GM23338 (cell line): ENCODE data around the gene RASA3.
"Not testable (repeated sequence)": the region's sequence is repeated elsewhere in the genome, so short reads cannot be mapped to it uniquely, and the experiment has no call there.

Source experiments
- CREB1 ChIP-seq: fragments of 250-450 bp; sonication (Bioruptor Pico); IDR thresholded peaks from 2 replicates; pipeline ENCODE4 v1.5.0; 2020; ENCODE audit warnings: low read depth, mild to moderate bottlenecking, moderate library complexity
- EZH2 ChIP-seq: fragments of 200-600 bp; sonication (generic); IDR thresholded peaks from one replicate; pipeline ENCODE4 v1.8.0; 2017; ENCODE audit warnings: antibody characterized with exemption, mild to moderate bottlenecking, low read depth; ENCODE audit not compliant: unreplicated experiment
- EZH2phosphoT487 ChIP-seq: fragments of 200-600 bp; sonication (generic); IDR thresholded peaks from one replicate; pipeline ENCODE4 v1.8.1; 2018; ENCODE audit warnings: antibody characterized with exemption; ENCODE audit not compliant: unreplicated experiment
- JUNB ChIP-seq: IDR thresholded peaks from one replicate; pipeline ENCODE4 v1.6.1; 2016; ENCODE audit warnings: antibody characterized with exemption; ENCODE audit not compliant: unreplicated experiment
- NANOG ChIP-seq: IDR thresholded peaks from 2 replicates; pipeline ENCODE4 v1.6.1; 2016; ENCODE audit warnings: antibody characterized with exemption, borderline replicate concordance
- POLR2AphosphoS5 ChIP-seq: IDR thresholded peaks from 2 replicates; pipeline ENCODE4 v1.6.1; 2016; ENCODE audit warnings: antibody characterized with exemption, low read depth
- TF ChIP-seq, protein P1 (sequence below), 2 experiments: fragments of 200-600 bp in 1 of 2; sonication (generic) in 1 of 2; conservative IDR thresholded peaks; 2 replicates each; pipeline versions ENCODE4 v1.5.1 to v1.6.1; 2016 to 2017; ENCODE audit warnings: antibody characterized with exemption in 2 of 2, low read depth in 2 of 2, mild to moderate bottlenecking in 2 of 2, moderate library complexity in 1 of 2
- TF ChIP-seq, protein P2 (sequence below): IDR thresholded peaks from 2 replicates; pipeline ENCODE4 v1.6.1; 2016; ENCODE audit warnings: antibody characterized with exemption
- TF ChIP-seq, protein P3 (sequence below): IDR thresholded peaks from one replicate; pipeline ENCODE4 v1.6.1; 2018; ENCODE audit warnings: antibody characterized with exemption; ENCODE audit not compliant: unreplicated experiment

DNA sequence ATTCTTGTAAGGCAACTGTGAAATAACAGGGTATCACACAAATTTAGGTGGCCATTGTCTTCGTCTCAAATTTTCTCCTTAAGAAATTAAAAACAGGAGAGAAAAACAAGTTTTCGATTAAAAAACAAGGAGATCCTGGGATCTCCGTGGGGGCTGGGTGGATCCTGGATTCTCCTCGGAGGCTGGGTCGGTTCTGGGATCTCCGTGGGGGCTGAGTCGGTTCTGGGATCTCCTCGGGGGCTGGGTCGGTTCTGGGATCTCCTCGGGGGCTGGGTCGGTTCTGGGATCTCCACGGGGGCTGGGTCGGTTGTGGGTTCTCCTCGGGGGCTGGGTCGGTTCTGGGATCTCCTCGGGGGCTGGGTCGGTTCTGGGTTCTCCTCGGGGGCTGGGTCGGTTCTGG, 16.5 kb upstream of the RASA3 start:
- TF ChIP-seq POLR2AphosphoS5, EZH2, JUNB, EZH2phosphoT487, CREB1, NANOG: not testable (repeated sequence)
- TF ChIP-seq, protein P1, sequence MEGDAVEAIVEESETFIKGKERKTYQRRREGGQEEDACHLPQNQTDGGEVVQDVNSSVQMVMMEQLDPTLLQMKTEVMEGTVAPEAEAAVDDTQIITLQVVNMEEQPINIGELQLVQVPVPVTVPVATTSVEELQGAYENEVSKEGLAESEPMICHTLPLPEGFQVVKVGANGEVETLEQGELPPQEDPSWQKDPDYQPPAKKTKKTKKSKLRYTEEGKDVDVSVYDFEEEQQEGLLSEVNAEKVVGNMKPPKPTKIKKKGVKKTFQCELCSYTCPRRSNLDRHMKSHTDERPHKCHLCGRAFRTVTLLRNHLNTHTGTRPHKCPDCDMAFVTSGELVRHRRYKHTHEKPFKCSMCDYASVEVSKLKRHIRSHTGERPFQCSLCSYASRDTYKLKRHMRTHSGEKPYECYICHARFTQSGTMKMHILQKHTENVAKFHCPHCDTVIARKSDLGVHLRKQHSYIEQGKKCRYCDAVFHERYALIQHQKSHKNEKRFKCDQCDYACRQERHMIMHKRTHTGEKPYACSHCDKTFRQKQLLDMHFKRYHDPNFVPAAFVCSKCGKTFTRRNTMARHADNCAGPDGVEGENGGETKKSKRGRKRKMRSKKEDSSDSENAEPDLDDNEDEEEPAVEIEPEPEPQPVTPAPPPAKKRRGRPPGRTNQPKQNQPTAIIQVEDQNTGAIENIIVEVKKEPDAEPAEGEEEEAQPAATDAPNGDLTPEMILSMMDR (conservative IDR thresholded peaks at IDR 0.05; ENCODE audit: low read depth in 2 of 2), result not testable (repeated sequence)
- TF ChIP-seq, protein P2, sequence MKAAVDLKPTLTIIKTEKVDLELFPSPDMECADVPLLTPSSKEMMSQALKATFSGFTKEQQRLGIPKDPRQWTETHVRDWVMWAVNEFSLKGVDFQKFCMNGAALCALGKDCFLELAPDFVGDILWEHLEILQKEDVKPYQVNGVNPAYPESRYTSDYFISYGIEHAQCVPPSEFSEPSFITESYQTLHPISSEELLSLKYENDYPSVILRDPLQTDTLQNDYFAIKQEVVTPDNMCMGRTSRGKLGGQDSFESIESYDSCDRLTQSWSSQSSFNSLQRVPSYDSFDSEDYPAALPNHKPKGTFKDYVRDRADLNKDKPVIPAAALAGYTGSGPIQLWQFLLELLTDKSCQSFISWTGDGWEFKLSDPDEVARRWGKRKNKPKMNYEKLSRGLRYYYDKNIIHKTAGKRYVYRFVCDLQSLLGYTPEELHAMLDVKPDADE, result not testable (repeated sequence)
- TF ChIP-seq, protein P3, sequence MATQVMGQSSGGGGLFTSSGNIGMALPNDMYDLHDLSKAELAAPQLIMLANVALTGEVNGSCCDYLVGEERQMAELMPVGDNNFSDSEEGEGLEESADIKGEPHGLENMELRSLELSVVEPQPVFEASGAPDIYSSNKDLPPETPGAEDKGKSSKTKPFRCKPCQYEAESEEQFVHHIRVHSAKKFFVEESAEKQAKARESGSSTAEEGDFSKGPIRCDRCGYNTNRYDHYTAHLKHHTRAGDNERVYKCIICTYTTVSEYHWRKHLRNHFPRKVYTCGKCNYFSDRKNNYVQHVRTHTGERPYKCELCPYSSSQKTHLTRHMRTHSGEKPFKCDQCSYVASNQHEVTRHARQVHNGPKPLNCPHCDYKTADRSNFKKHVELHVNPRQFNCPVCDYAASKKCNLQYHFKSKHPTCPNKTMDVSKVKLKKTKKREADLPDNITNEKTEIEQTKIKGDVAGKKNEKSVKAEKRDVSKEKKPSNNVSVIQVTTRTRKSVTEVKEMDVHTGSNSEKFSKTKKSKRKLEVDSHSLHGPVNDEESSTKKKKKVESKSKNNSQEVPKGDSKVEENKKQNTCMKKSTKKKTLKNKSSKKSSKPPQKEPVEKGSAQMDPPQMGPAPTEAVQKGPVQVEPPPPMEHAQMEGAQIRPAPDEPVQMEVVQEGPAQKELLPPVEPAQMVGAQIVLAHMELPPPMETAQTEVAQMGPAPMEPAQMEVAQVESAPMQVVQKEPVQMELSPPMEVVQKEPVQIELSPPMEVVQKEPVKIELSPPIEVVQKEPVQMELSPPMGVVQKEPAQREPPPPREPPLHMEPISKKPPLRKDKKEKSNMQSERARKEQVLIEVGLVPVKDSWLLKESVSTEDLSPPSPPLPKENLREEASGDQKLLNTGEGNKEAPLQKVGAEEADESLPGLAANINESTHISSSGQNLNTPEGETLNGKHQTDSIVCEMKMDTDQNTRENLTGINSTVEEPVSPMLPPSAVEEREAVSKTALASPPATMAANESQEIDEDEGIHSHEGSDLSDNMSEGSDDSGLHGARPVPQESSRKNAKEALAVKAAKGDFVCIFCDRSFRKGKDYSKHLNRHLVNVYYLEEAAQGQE, result not testable (repeated sequence)
